Upper lobe of left lung (tissue), 4 donors: Measurements from ENCODE around the gene TEAD4.

Source experiments
- CTCF ChIP-seq, 6 experiments: fragments of 450-650 bp in 4 of 6; fragments of 200-600 bp in 2 of 6; sonication (generic) in 2 of 6; IDR thresholded peaks; one replicate each; pipeline ENCODE4 v1.5.1; 2016 to 2019; ENCODE audit warnings: antibody characterized with exemption in 6 of 6
- POLR2AphosphoS5 ChIP-seq, 2 donors: sonication (generic); formaldehyde crosslinking; IDR thresholded peaks; one replicate each; pipeline ENCODE4 v1.5.1; 2017; ENCODE audit warnings: antibody characterized with exemption in 2 of 2

- TF ChIP-seq CTCF (IDR thresholded peaks at IDR 0.05): no peak
- peak; percentile 29 to 70 for TF ChIP-seq POLR2AphosphoS5 (IDR thresholded peaks at IDR 0.05)
Measured at GRCh38 chr12:2959505-2960389, 550 bp downstream of the TEAD4 start.
